Measurements from ENCODE around the gene CDK5. TPM values are rescaled to one million over a fixed set of nuclear protein-coding genes. Genes with fewer than 3 reads are reported as not detected.

The CDK5 gene
- total and polyA plus RNA-seq, 4 experiments from 2014 or later = 6.3 to 15.2 (median 9.1) TPM

DNA sequence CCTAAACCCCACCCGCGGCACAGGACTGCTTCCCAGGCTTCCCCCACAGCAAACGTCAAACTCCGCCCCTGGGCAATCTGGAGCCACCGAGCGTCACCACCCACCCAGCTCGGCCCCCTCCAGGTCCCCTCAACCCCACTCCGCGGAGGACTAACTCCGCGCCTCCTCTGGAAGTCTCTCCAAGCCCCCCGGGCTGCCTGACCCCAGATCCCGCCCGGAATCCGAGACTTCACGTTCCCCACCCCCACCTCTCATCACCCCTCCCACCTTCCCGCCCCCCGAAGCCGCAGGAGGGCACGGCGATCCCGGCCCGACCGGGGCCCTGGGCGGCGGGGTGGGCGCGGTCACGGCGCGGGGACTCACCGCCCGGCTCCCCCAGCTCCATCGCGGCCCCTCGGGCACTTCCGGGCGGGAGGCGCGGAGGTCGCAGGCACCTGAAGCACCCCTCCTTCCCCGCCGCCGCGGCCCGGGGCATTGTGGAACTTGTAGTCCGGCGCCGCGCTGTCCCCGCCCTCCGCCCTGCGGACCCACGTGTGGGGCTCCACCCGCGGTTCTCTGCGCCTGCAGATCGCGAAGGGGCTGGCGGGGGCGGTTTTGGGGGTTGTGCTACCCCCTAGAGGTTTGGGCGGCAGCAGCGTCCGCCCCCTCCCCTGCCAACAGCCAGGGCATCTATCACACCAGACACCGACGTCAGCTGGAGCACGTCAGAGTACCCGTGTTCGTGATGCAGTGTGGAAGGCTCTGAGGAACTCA is 25.6 kb upstream of the CDK5 start, which contains the start of gene TMUB1:
TSS of gene TMUB1 (minus strand) at position 423 of the 753 bp plus-strand sequence. CDS start 930 bp downstream, outside the sequence.
- Mint-ChIP-seq H3K4me3 (peak within 1 kb of the TSS; percentile 89 to 95 (median 92)), H3K27ac (peak within 1 kb of the TSS; percentile 90 to 99 (median 97)), H3K27me3 (no peaks in the 10 kb centered on the region), H3K4me1 (peaks cover 25 to 61% (median 40%) of the 10 kb centered on the region in 4 donors), H3K36me3 (peaks cover 0 to 16% of the 10 kb centered on the region in 2 donors), H3K9me3 (peaks cover 0 to 2% (median 0%) of the 10 kb centered on the region in 8 donors)
- Histone ChIP-seq H3K9me3 (ENCODE audit: control insufficient read depth in 1 of 2, low read length in 2 of 2) (no peaks in the 10 kb centered on the region), H3K36me3 (ENCODE audit: insufficient read depth, low read length) (peaks cover 5% of the 10 kb centered on the region), H3K27me3 (ENCODE audit: insufficient read depth, low read length) (no peaks in the 10 kb centered on the region), H3K27ac (ENCODE audit: low read depth, low read length) (peak within 1 kb of the TSS; percentile 90), H3K4me3 (ENCODE audit: low read length in 2 of 2) (peak within 1 kb of the TSS; percentile 36 to 74), H3K4me1 (ENCODE audit: insufficient read depth, low read length) (peaks cover 67% of the 10 kb centered on the region)
- DNase-seq = peak; percentile 84 to 97 (median 86)
- ChIA-PET CTCF (ENCODE audit: partially characterized antibody) (interaction anchor here (1.1 to 2.8 kb wide), 5 partner anchors 13 to 65 kb away, joined by 3 to 11 read pairs (median 3); partner anchors contain the start of gene ABCB8), POLR2A (ENCODE audit: partially characterized antibody) (interaction anchor here (0.5 to 6.4 kb wide), 14 partner anchors 11 to 1584 kb away, joined by 3 to 68 read pairs (median 4); partner anchors contain the start of genes ABCB8, CDK5 and SLC4A2)
- intact Hi-C loops (cut with micrococcal nuclease) = loop anchor here (1.0 to 10.0 kb wide), 3 partner anchors 55 to 149 kb away; partner anchors contain the start of genes ABCB8, CHPF2 and KCNH2

DNA sequence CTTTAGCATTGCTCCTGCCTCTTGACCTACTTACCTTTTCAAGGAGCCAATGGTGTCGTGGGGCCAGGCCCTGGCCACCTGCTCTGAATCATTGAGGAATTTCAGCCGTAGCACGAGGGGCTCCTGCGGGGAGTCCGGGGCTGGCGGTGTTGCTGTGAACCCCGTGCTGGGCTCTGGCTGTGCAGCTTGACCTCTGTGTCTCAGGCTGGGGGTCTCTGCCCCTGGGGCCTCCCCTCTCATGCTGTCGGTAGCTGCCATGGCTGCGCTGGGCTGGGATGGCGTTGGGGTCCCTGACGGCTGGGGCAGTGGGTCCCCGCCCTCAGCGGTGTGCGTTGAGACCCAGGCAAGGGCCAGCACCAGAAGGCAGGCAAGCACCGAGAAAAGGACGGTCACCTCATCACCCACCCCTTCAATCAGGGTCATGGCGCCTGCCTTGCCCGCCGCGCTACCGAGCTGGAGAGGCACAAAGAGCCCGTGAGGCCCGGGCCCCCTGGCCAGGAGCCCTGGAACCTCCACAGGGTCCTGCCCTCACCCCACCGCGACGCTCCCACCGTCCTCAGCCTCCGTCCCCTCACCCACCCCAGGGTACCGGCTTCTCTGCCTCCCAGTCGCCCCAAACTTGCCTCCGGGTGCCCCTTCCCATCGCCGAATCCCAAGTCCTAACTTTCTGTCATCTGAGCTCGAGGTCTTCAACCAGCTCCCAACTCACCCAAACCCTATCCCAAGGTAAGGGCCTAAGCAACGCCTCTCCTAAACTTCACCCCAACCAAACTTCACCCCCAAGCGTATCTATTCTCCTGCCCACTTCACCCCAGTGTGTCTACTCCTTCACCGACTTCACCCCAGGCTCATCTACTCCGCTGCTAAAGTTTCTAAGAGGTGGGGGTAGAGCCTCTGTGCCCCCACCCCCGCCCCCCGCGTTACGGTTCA is 24.7 kb upstream of the CDK5 start:
- intact Hi-C loops (cut with micrococcal nuclease) = loop anchor here (1.0 to 10.0 kb wide), 3 partner anchors 54 to 150 kb away; partner anchors contain the start of genes ABCB8, CHPF2 and KCNH2
- CTCF ChIA-PET (ENCODE audit: partially characterized antibody) = interaction anchor here (2.8 kb wide), 1 partner anchor 54 kb away, joined by 11 read pairs; the partner anchor contains the start of gene ABCB8
- Mint-ChIP-seq H3K9me3 (peaks cover 0 to 2% (median 0%) of the 10 kb centered on the region in 8 donors), H3K36me3 (peaks cover 0 to 18% of the 10 kb centered on the region in 2 donors), H3K4me3 (peak overlapping the region; percentile 84 to 95 (median 92)), H3K4me1 (peaks cover 25 to 59% (median 38%) of the 10 kb centered on the region in 4 donors), H3K27me3 (no peaks in the 10 kb centered on the region), H3K27ac (peak overlapping the region; percentile 90 to 99 (median 97))
- Histone ChIP-seq H3K27ac (ENCODE audit: low read depth, low read length) (peak overlapping the region; percentile 90), H3K36me3 (ENCODE audit: insufficient read depth, low read length) (peaks cover 5% of the 10 kb centered on the region), H3K9me3 (ENCODE audit: control insufficient read depth in 1 of 2, low read length in 2 of 2) (no peaks in the 10 kb centered on the region), H3K4me3 (ENCODE audit: low read length in 2 of 2) (peak overlapping the region; percentile 29 to 74), H3K4me1 (ENCODE audit: insufficient read depth, low read length) (peaks cover 58% of the 10 kb centered on the region), H3K27me3 (ENCODE audit: insufficient read depth, low read length) (no peaks in the 10 kb centered on the region)
- DNase-seq = no peak
- POLR2A ChIA-PET (ENCODE audit: partially characterized antibody) = interaction anchor here (0.5 to 6.4 kb wide), 13 partner anchors 10 to 265 kb away, joined by 3 to 68 read pairs (median 6); partner anchors contain the start of genes ABCB8, CDK5 and SLC4A2

DNA sequence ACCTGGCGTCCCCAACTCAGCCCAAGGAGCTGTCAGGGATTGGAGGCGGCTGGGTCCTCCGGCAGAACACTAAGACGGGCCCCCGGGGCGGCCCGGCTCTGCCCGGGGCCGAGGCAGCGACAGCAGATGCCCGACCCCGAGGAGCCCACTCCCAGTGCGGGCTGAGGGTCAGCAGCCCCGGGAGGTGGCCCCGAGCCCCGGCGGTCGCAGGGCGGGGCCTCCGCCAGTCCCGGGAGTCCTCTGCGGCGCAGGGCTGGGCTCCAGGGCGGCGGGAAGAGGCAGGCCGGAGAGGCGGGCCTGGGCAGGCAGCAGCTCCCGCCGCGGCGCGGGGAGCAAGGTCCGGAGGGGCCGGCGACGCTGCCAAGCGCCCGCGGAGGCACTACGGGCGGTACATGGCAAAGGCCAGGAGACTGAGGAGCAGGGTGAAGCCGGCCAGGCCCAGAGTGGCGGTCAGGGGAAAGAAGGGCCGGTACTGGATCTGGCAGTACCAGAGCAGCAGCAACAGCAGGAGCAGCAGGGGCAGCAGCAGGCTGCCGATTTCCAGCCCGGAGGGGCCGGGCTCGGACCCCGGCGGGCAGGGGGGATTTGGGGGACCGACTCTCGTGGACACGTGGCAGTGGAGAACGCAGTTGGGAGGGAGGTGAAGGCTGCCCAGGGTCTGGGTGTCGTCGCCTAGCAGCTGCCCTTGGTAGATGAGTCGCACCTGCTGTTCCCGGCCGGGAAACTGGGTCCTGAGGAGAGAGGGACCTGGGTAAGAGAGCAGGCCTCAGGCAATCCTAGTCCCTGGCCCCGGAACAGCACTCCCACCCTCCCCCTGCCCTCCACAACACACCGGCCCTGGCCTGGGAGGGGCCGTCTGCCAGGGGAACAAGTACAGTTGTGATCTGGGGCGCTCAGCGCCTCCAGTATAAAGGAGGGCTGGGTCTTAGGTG is 23.7 kb upstream of the CDK5 start:
- peak overlapping the region; percentile 46 to 90 (median 80) for H3K27ac Mint-ChIP-seq
- ChIA-PET CTCF (ENCODE audit: partially characterized antibody) (no interaction called here), POLR2A (ENCODE audit: partially characterized antibody) (interaction anchor here (0.6 to 6.4 kb wide), 14 partner anchors 13 to 143 kb away, joined by 3 to 68 read pairs (median 4); partner anchors contain the start of genes ABCB8, CDK5 and SLC4A2)
- peak overlapping the region in 1 of 2 donors; percentile 91 for H3K4me3 ChIP-seq (ENCODE audit: low read length in 2 of 2)
- peaks cover 25 to 59% (median 38%) of the 10 kb centered on the region in 4 donors for H3K4me1 Mint-ChIP-seq
- peak overlapping the region; percentile 44 to 92 (median 87) for H3K4me3 Mint-ChIP-seq
- H3K9me3 Mint-ChIP-seq = peaks cover 0 to 2% (median 0%) of the 10 kb centered on the region in 8 donors
- peak overlapping the region; percentile 90 for H3K27ac ChIP-seq (ENCODE audit: low read depth, low read length)
- H3K9me3 ChIP-seq (ENCODE audit: control insufficient read depth in 1 of 2, low read length in 2 of 2) = no peaks in the 10 kb centered on the region
- H3K27me3 Mint-ChIP-seq = no peaks in the 10 kb centered on the region
- H3K36me3 ChIP-seq (ENCODE audit: insufficient read depth, low read length) = peaks cover 5% of the 10 kb centered on the region
- peaks cover 55% of the 10 kb centered on the region for H3K4me1 ChIP-seq (ENCODE audit: insufficient read depth, low read length)
- intact Hi-C loops (cut with micrococcal nuclease) = loop anchor here (5.0 to 10.0 kb wide), 2 partner anchors 107 to 151 kb away; partner anchors contain the start of genes CHPF2 and KCNH2
- peaks cover 0 to 18% of the 10 kb centered on the region in 2 donors for H3K36me3 Mint-ChIP-seq
- no peaks in the 10 kb centered on the region for H3K27me3 ChIP-seq (ENCODE audit: insufficient read depth, low read length)
- no peak for DNase-seq

DNA sequence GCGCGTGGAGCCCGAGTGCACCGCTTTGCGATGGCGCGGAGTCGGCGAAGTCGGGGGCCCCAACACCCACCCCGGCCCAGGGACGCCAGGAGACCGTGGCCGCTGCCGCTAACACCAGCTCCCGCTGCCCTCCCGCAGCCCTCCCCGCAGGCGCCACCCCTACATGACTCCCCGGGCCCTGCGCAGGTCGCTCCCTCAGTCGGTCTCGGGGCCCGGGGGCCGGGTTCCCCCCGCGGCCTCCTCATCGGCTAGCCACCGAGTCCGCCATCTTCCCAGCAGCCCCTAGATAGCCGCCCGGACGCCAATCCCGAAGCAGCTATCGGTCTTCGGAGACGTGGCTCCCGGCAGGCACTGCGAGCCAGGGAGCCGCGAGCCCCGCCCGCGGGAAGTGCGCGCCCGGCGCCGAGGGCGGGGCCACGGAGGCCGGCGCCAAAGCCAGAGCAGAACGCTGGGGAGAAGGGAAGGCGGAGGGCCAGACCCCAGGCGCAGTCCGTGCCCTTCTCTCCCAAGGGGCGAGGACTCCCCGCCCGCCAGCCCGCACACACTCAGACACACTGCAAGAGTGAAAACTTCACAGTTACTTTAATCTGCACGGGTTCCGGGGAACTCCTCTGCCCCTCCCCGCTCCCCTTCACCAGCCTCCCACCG is 22.9 kb upstream of the CDK5 start, which contains the start of gene FASTK:
TSS of gene FASTK (minus strand) at position 288 of the 648 bp plus-strand sequence. CDS start at position 245, 43 bp downstream.
- POLR2A ChIA-PET (ENCODE audit: partially characterized antibody) = interaction anchor here (0.6 to 6.4 kb wide), 13 partner anchors 12 to 142 kb away, joined by 3 to 68 read pairs (median 4); partner anchors contain the start of genes ABCB8, CDK5 and SLC4A2
- DNase-seq = peak; percentile 86 to 92 (median 89)
- Histone ChIP-seq H3K4me3 (ENCODE audit: low read length in 2 of 2) (peak within 1 kb of the TSS; percentile 91 to 93), H3K9me3 (ENCODE audit: control insufficient read depth in 1 of 2, low read length in 2 of 2) (no peaks in the 10 kb centered on the region), H3K4me1 (ENCODE audit: insufficient read depth, low read length) (peaks cover 52% of the 10 kb centered on the region), H3K27me3 (ENCODE audit: insufficient read depth, low read length) (no peaks in the 10 kb centered on the region), H3K36me3 (ENCODE audit: insufficient read depth, low read length) (peaks cover 5% of the 10 kb centered on the region), H3K27ac (ENCODE audit: low read depth, low read length) (peak within 1 kb of the TSS; percentile 90)
- H3K27ac Mint-ChIP-seq = peak within 1 kb of the TSS; percentile 72 to 97 (median 91)
- H3K36me3 Mint-ChIP-seq = peaks cover 0 to 23% of the 10 kb centered on the region in 2 donors
- peak within 1 kb of the TSS; percentile 85 to 92 (median 89) for H3K4me3 Mint-ChIP-seq
- CTCF ChIA-PET (ENCODE audit: partially characterized antibody) = no interaction called here
- H3K9me3 Mint-ChIP-seq = peaks cover 0 to 2% (median 0%) of the 10 kb centered on the region in 8 donors
- H3K4me1 Mint-ChIP-seq = peaks cover 23 to 57% (median 36%) of the 10 kb centered on the region in 4 donors
- intact Hi-C loops (cut with micrococcal nuclease) = loop anchor here (1.0 to 10.0 kb wide), 3 partner anchors 22 to 152 kb away; partner anchors contain the start of genes CHPF2 and KCNH2
- H3K27me3 Mint-ChIP-seq = no peaks in the 10 kb centered on the region

DNA sequence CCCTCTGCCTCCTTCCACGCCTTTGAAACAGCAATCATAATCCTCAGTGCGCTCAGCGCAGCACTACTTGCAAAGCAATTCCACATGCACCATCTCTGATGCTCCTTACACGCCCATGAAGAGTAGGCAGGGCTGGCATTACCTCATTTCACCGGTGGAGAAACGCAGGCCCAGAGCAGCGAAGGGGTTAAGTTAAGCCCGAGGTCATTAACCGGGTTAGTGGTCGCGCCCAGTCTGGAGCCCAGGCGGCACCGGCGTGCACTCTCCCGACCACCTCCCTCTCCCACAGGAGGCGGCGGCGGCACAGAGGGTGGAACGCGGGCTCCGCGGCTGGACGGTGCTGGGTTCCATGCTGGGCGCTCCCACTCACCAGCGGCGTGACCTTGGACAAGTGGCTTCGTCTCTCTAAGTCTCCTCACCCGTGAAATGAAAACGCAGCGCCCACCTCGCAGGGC is 22.4 kb upstream of the CDK5 start:
- Mint-ChIP-seq H3K27me3 (no peaks in the 10 kb centered on the region), H3K27ac (peak overlapping the region; percentile 72 to 97 (median 91)), H3K9me3 (peaks cover 0 to 2% (median 0%) of the 10 kb centered on the region in 8 donors), H3K36me3 (peaks cover 0 to 26% of the 10 kb centered on the region in 2 donors), H3K4me3 (peak overlapping the region; percentile 83 to 90 (median 88)), H3K4me1 (peaks cover 18 to 51% (median 31%) of the 10 kb centered on the region in 4 donors)
- Histone ChIP-seq H3K27me3 (ENCODE audit: insufficient read depth, low read length) (no peaks in the 10 kb centered on the region), H3K36me3 (ENCODE audit: insufficient read depth, low read length) (peaks cover 9% of the 10 kb centered on the region), H3K27ac (ENCODE audit: low read depth, low read length) (peak overlapping the region; percentile 90), H3K9me3 (ENCODE audit: control insufficient read depth in 1 of 2, low read length in 2 of 2) (no peaks in the 10 kb centered on the region), H3K4me3 (ENCODE audit: low read length in 2 of 2) (peak overlapping the region; percentile 91 to 93), H3K4me1 (ENCODE audit: insufficient read depth, low read length) (peaks cover 47% of the 10 kb centered on the region)
- intact Hi-C loops (cut with micrococcal nuclease) = loop anchor here (1.0 to 10.0 kb wide), 3 partner anchors 22 to 152 kb away; partner anchors contain the start of genes CHPF2 and KCNH2
- POLR2A ChIA-PET (ENCODE audit: partially characterized antibody) = interaction anchor here (0.6 to 6.4 kb wide), 12 partner anchors 12 to 142 kb away, joined by 3 to 68 read pairs (median 4); partner anchors contain the start of genes ABCB8, CDK5 and SLC4A2
- no peak for DNase-seq
- CTCF ChIA-PET (ENCODE audit: partially characterized antibody) = no interaction called here

Measured in CD4-positive, alpha-beta memory T cell (primary cell).